ENCODE measurements around the gene BDKRB1. TPM values are rescaled to one million over a fixed set of nuclear protein-coding genes. Genes with fewer than 3 reads are reported as not detected.
A peak's percentile ranks its signal among the peaks of the same experiment; 100 is the strongest.

BDKRB1 gene
- total RNA-seq, 1 donor from 2014 or later = 0.40 TPM

GRCh38 chr14:96299441-96299840, 43.4 kb downstream of the BDKRB1 start:
- no peak for DNase-seq (ENCODE audit: low read depth)
- TF ChIP-seq CTCF (conservative IDR thresholded peaks at IDR 0.05; ENCODE audit: low read depth, low read length) = no peak

GRCh38 chr14:96303981-96304380, 48.0 kb downstream of the BDKRB1 start:
- TF ChIP-seq CTCF (conservative IDR thresholded peaks at IDR 0.05; ENCODE audit: low read depth, low read length) = no peak
- no peak overlapping the region for H3K4me3 ChIP-seq (ENCODE audit: low read depth, low read length)
- DNase-seq (ENCODE audit: low read depth) = no peak

More at GRCh38 chr14:96299441-96299840, 43.4 kb downstream of the BDKRB1 start:
- no peak overlapping the region for H3K4me3 ChIP-seq (ENCODE audit: low read depth, low read length)

GRCh38 chr14:96304956-96305355, 48.9 kb downstream of the BDKRB1 start:
- TF ChIP-seq CTCF (conservative IDR thresholded peaks at IDR 0.05; ENCODE audit: low read depth, low read length) = peak; percentile 46
- no peak for DNase-seq (ENCODE audit: low read depth)
- H3K4me3 ChIP-seq (ENCODE audit: low read depth, low read length) = no peak overlapping the region

- DNase-seq (ENCODE audit: low read depth) = no peak
- TF ChIP-seq CTCF (conservative IDR thresholded peaks at IDR 0.05; ENCODE audit: low read depth, low read length) = peak; percentile 12
- H3K4me3 ChIP-seq (ENCODE audit: low read depth, low read length) = no peak overlapping the region
These were observed 51.4 kb downstream of the BDKRB1 start for GRCh38 chr14:96307434-96307833.

GRCh38 chr14:96309133-96309895, 53.3 kb downstream of the BDKRB1 start:
- no peak for TF ChIP-seq CTCF (conservative IDR thresholded peaks at IDR 0.05; ENCODE audit: low read depth, low read length)
- DNase-seq (ENCODE audit: low read depth) = peak; percentile 98

GRCh38 chr14:96309896-96310330, 53.9 kb downstream of the BDKRB1 start:
- TF ChIP-seq CTCF (conservative IDR thresholded peaks at IDR 0.05; ENCODE audit: low read depth, low read length) = peak; percentile 52
- H3K4me3 ChIP-seq (ENCODE audit: low read depth, low read length) = peak overlapping the region; percentile 2
- peak; percentile 61 for DNase-seq (ENCODE audit: low read depth)

More at GRCh38 chr14:96309133-96309895, 53.3 kb downstream of the BDKRB1 start:
- H3K4me3 ChIP-seq (ENCODE audit: low read depth, low read length) = peak overlapping the region; percentile 31

GRCh38 chr14:96310906-96311305, 54.9 kb downstream of the BDKRB1 start:
- no peak for TF ChIP-seq CTCF (conservative IDR thresholded peaks at IDR 0.05; ENCODE audit: low read depth, low read length)
- DNase-seq (ENCODE audit: low read depth) = no peak
- no peak overlapping the region for H3K4me3 ChIP-seq (ENCODE audit: low read depth, low read length)
